Activated T-cell treated with anti-CD3 and anti-CD28 coated beads for 1 hour (primary cell): ENCODE measurements around the gene PLEKHF1.

ENCODE experiments used
- DNase-seq: peaks from one replicate; pipeline ENCODE4 v3.0.0-alpha.2; 2020; ENCODE audit warnings: low read depth

PLEKHF1 gene

DNA sequence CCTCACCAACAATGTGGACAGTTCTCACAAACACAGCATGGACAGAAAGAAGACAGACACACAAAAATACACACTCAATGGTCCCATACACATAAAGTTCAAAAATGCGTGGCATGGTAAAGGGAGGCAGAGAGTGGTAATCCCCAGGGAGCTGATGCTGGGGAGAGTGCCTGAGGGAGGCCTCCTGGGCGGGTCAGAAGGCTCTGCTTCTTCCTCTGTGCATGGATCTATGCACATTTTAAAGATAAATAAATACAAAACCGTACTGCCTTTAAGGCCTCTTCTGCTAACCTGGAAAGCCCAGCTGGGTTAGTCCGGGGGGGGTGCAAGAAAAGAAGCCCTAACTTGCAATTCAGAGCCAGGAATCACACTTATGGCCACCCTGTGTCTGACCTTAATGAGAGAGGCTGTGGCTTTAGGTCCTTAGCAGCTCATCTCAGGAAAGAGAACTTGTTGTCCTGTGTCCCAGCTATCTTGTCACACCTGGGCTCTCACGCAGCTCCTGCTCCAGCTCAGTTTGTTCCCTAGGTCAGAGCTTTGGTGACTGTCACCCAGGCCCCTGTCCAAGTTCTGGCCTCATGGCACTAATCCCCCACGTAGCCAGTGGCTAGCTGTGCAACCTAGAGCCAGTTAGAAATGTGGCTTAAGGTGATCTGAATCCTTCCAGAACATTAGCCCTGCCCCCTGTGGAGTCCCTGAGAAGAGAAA lies 30.7 kb upstream of the PLEKHF1 start:
- no peak for DNase-seq

GRCh38 chr19:29635963-29636362 lies 29.3 kb upstream of the PLEKHF1 start:
- no peak for DNase-seq

GRCh38 chr19:29636553-29637360 lies 28.5 kb upstream of the PLEKHF1 start:
- no peak for DNase-seq

- no peak for DNase-seq
These were observed 26.2 kb upstream of the PLEKHF1 start for GRCh38 chr19:29639086-29639485.

GRCh38 chr19:29640231-29640630 lies 25.0 kb upstream of the PLEKHF1 start:
- DNase-seq = no peak

- no peak for DNase-seq
These were observed 23.7 kb upstream of the PLEKHF1 start for GRCh38 chr19:29641597-29641996.

DNA sequence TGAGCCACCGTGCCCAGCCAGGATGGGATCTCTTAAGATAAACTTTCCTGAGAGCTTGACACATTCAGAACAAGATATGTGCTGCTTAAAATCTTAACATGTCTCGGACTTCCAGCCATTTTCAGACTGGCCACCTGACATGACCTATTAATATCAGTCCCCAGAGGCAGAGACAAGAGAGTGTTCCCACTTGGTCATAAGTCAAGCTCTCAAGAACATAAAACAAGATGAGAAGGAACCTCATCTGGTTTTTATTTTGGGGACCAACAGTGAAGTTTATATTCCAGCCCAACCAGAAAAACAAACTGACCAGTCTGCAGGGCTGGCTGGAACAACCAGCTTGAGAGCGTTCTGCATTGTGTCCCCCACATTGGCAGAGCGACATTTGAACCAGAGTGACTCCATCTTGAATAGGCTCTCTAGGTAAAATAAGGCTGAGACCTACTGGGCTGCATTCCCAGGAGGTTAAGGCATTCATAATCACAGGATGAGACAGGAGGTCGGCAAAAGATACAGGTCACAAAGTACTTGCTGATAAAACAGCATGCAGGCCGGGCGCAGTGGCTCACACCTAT lies 21.8 kb upstream of the PLEKHF1 start:
- DNase-seq = no peak

- no peak for DNase-seq
These were observed 21.1 kb upstream of the PLEKHF1 start for GRCh38 chr19:29644210-29644609.

- DNase-seq = no peak
These were observed 19.8 kb upstream of the PLEKHF1 start for GRCh38 chr19:29645491-29645867.

DNA sequence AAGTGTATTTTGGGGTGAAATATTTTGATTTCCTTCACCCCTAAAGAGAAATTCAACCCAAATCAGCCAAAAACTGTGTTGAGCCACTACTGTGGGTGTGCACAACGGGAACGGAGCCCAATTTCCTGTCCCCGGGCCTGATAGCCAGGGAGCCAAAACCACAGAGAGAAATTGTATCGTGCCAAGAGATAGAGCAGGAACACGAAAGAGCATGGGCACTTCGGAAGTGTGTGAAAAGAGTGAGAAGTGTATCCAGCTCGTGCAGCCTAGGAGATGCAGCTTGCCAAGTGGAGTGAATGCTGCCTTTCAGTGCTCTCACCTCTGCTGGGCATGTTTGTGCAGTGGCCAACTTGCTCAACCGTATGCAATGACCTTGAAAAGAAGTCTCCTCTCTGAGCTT lies 19.4 kb upstream of the PLEKHF1 start:
- DNase-seq = no peak

- no peak for DNase-seq
These were observed 14.4 kb upstream of the PLEKHF1 start for GRCh38 chr19:29650772-29651387.

GRCh38 chr19:29651622-29652394 lies 13.5 kb upstream of the PLEKHF1 start:
- no peak for DNase-seq

- no peak for DNase-seq
These were observed 11.9 kb upstream of the PLEKHF1 start for GRCh38 chr19:29653398-29653797.

DNA sequence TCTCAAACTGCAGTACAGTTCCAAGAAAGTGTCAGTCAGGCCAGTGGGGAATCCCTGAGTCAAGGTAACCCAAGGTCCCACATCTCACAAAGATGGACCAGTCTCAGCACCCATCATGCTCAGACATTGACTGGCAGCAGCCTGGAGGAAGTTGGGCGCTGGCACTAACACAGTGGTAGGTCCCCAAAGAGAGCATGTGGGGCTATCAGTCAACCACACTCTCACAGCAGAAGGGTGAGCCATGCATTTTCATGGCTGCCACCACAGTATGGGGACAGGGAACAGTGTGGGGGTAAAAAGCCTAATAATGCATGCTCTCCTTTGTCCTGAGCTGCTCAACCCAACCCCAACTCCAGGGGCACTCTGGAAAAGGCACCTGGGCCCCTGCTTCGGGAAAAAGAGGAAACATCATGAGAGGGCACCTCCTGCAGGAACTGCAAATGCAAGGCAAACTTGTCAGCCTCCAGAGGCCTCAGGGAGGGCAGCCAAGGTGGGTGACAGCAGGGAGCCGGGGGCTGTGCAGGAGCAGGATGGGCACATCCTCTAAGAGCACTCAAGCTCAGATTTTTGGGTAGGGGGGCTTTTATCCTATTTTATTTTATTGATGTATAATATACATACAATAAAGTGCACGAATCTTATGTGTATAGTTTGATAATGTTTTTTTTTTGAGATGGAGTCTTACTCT lies 9.5 kb upstream of the PLEKHF1 start:
- DNase-seq = no peak

GRCh38 chr19:29658221-29658991 lies 6.9 kb upstream of the PLEKHF1 start:
- no peak for DNase-seq

DNA sequence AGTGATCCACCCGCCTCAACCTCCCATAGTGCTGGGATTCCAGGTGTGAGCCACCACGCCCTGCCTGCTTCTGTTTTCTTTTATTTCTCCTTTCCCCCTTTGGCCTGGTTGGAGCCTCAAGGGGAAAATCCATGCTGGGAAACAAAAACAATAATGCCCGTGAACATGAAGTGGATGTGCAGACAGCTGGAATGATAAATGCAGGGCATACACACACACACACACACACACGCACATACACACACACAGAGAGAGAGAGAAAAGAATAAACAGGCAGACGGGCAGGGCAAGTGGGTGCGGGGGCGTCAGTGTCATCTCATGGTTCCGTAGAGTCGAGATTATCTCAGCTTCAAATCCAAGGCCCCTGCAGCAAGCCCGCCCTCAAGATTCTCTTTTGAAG lies 4.4 kb upstream of the PLEKHF1 start:
- no peak for DNase-seq

DNA sequence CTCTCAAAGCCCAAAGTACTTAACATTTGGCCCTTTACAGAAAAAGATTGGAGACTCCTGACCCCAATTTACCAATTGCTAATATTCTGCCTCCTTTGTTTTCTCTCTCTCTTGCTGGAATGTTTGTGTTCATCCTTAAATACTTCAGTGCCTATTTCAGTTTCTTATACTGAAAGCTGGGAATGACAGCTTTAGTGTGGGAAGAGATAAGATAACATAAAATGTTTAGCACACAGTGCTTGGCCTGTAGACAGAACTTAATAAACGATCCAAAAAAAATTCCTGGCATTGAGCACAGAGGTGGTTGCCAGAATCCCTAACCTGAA lies 3.0 kb upstream of the PLEKHF1 start:
- no peak for DNase-seq

GRCh38 chr19:29662604-29663404 lies 2.5 kb upstream of the PLEKHF1 start:
- no peak for DNase-seq

GRCh38 chr19:29663861-29664752 lies 1.2 kb upstream of the PLEKHF1 start:
- no peak for DNase-seq
